HG02678 (cell line): Measurements from ENCODE around the gene CRYGN.

ENCODE experiments used
- ATAC-seq: cut with Tn5 transposase; IDR thresholded peaks from one replicate; pipeline ENCODE4 v1.9.1; 2021; ENCODE audit warnings: mild to moderate bottlenecking, moderate library complexity; ENCODE audit not compliant: unreplicated experiment

The CRYGN gene

DNA sequence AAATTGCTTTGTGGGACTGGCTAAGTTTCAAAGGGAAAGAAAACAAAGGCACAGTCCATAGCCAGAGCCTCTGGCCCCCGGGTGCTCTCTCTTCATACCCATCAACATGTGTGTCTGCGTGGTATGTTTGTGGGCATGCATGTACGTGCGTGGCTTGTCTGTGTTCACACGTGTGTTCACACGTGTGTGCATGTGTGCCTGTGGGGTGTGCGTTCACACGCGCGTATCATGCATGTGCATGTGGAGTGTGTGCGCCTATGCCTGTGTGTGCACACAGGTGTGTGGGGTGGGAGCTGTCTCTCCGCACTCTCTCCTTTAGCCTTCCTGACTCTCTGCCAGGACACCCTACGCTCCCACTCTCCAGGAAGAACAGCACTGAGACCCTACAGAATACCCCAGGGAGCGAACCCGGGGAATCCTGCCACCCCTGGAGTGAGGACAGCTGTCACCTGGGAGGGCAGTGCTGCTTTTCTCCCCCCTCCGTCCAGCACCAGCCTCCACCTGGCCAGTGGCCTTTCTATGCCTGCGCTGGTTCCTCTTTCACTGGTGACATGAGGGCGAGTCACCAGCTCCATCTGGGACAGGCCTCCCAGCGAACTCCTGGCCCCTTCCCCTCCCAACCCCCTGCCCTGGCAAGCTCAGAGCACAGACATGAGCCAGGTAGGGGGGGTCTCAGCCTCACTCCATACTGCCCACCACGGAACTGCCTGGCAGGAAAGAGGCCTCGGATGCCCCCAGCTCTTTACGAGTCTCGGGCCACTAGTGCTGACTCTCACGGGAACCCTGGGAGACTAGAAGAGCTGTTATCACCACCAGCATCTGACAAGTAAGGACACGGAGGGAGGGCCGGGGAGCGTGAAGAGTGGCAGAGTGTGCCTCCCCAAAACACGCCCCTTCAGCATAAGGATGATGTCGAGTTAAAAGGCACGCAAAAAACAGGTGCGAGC lies 46.6 kb downstream of the CRYGN start:
- ATAC-seq, result no peak

DNA sequence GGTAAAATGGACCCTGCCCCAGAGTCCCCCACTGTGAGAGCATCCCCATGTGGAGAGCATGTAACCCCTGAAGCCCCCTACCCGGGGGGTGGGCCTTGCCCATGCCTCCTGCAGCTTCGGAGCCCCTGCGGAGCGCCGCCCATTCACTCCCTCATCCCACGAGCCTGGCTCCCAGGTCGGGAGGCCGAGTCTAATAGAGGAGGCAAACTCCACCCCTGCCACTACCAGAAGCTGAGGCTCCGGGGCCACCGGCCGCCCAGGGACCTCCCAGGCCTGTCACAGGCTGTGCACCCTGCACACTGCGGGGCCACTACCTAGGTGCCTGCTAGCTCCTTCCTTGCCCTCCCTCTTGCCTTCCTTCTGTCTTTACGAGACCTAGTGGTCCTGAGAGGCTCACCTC lies 47.5 kb downstream of the CRYGN start:
- no peak for ATAC-seq

GRCh38 chr7:151392002-151392401 lies 47.9 kb downstream of the CRYGN start:
- ATAC-seq, result no peak

GRCh38 chr7:151391358-151391730 lies 48.6 kb downstream of the CRYGN start:
- no peak for ATAC-seq

DNA sequence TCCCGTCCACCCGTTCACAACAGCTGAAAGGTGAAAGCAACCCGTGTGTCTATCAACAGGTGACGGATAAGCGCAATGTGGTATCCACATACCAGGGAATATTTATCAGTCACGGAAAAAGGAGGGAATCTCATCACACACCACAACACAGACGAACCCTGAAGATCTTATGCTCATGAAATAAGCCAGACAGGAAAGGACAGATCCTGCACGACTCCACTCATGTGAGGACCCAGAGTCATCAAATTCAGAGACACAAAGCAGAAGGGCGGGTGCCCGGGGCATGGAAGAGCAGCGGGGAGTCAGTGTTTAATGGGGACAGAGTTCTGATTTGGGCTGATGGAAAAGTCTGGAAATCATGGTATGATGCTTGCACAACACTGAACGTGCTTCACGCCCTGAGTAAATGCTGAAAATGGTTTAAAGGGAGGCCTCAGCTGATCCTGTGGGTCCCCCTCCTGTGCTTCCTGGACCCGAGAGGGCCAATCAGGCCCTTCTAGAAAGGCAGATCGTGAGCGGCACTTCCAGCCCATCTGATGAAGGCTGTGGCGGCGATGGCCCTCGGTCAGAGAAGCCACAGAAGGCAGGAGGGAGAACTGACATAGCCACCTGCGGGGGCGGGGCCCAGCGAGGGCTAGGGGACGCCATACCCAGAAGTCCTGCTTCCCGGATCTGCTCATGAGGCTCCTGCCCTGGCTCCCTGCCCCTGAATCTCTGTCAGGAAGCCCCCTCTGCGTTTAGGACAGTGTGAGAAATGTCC lies 49.2 kb downstream of the CRYGN start:
- no peak for ATAC-seq

- no peak for ATAC-seq
Measured at GRCh38 chr7:151389768-151390597, 50.0 kb downstream of the CRYGN start.

GRCh38 chr7:151389096-151389767 lies 50.7 kb downstream of the CRYGN start:
- ATAC-seq, result no peak

DNA sequence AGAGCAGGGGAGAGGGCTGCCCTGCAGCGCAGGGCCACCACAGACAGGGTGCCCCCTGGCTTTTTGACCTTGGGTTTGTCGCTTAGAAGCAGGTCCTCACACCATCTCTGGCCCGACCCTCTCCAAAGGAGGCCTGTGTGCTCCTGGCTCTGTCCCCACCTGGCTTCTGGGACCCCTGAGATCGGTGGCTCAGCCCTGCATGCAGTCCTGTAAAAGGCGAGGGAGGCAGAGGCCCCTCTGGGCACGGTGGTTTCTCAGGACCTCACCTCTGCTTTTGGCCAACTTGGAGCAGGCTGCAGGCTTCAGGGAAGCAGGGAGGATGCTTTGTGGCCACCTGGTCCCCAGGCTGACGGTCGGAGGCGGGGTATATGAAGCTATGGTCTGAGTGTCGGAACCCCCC lies 51.5 kb downstream of the CRYGN start:
- no peak for ATAC-seq

GRCh38 chr7:151388007-151388297 lies 52.0 kb downstream of the CRYGN start:
- no peak for ATAC-seq

GRCh38 chr7:151387161-151388006 lies 52.6 kb downstream of the CRYGN start:
- no peak for ATAC-seq

- no peak for ATAC-seq
Measured at GRCh38 chr7:151386301-151387160, 53.4 kb downstream of the CRYGN start.

DNA sequence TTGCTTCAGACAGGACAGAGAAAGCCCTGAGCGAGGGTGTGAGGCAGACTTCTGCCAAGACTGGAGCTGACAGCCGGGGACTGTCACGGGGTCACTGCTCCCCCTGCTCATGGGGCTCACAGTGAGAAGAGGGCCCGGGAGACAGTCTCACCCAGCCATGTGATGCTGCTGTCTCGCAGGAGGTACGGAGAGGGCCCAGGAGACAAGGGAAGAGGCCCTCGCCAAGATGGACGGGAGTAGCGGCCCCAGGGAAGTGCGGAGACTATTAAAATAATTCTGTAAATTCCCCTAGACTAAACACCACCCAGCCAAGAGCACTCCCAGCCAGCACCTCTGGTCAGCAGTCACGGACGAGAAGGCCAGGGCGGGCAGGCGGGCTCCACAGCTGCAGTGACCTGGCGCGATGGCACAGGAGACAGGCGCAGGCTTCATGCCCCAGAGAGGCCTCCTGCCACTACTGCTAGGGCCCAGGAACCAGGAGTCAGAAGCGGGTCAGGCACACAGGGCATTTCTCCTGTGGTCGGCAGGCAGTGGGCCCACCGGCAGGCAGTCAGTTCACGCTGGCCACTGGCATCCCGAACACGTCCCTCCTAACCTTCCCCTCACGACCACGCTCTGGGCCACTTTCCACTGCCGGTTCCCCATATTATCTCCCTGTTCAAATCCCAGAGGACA lies 54.2 kb downstream of the CRYGN start:
- ATAC-seq, result no peak

GRCh38 chr7:151384776-151385625 lies 54.9 kb downstream of the CRYGN start:
- ATAC-seq, result no peak

DNA sequence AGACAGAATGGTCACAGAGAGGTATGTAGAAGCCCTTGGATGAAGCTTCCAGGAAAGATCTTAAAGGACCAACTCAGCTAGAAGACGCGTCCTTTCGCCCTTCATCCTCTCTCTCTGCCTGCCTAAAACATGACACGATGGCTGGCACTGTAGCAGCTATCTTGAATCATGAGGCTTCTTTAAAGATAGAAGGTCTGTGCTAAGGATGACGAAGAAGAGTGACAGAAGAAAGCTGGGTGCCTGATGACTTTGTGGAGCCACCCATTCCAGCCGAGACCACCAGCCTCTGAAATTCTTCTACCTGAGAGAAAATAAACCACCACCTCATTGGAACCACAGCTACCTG lies 55.6 kb downstream of the CRYGN start:
- no peak for ATAC-seq

DNA sequence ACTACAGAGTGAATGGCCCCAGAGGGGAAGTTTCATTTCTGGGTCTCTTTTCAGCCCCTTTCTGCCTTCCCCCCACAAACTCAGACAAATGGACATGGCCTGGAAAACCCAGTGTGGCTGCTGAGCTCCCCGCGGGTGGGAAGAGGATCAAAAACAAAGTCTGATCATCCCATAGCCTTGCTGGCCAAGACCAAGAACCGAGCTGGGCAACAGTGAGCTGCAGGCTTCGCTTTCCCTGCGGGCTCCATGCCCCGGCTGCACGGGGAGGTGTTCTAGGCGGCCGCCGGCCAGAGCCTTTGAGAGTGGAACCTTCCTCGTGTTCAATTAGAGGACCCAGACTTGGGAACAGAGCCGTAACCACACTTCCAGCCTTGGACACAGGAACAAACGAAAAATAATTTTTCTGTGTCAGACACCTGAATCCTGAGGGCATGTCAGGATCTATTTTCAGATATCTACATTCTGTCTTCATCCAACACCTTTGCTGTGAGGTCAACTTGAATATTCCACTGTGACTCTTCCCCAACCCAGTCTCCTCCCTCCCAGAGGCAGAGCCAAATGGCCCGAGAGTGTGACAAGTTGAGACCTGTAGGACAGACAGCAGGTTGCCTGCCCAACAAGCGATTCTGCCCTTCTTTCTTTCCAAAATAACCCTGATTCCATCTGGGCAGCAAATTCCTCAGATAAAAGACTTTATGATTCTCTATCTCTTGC lies 56.1 kb downstream of the CRYGN start:
- ATAC-seq, result no peak

GRCh38 chr7:151382079-151382885 lies 57.7 kb downstream of the CRYGN start:
- ATAC-seq, result no peak
